ENCODE results near the gene GATA3. TPM values are rescaled to one million over a fixed set of nuclear protein-coding genes. Genes with fewer than 3 reads are reported as not detected.

Gene GATA3
- 4.0 to 5.2 TPM (median 4.9 TPM) in 5 replicates for total RNA-seq (2022; extraction: Qiagen RNA extraction)

DNA sequence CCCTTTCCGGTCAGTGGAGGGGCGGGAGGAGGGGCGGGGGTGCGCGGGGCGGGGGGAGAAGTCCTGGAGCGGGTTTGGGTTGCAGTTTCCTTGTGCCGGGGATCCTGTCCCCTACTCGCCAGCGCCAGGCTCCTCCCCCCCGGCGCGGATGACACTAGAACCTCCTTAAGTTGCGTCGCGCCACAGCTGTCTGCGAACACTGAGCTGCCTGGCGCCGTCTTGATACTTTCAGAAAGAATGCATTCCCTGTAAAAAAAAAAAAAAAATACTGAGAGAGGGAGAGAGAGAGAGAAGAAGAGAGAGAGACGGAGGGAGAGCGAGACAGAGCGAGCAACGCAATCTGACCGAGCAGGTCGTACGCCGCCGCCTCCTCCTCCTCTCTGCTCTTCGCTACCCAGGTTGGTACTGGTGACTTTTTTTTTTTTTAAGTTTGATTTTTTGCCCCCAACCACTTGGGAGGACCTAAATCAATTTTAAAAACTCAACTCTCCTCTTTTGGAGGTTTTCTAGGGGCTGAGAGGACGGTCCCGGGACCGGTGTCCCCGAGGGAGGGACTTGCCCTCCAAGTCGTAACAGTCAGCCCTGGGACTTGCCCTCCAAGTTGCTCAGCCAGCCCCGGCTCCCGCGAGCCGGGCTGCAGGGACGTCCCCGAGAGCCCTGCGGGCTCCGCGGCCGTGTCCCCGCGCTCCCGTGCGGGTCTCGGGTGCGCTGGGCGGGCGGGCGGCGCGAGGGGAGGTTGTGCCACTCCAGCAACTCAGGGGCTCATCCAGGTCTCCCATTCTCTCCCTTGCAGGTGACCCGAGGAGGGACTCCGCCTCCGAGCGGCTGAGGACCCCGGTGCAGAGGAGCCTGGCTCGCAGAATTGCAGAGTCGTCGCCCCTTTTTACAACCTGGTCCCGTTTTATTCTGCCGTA, at the start of gene GATA3:
TSS of gene GATA3 (plus strand) at position 195 of the 914 bp plus-strand sequence. CDS start 968 bp downstream, outside the sequence.

Other genes with a start within 250 kb of the GATA3 start
- gene TAF3, start 236.2 kb upstream of the GATA3 start, total RNA-seq (2022; extraction: Qiagen RNA extraction), result 6.7 to 8.3 TPM (median 7.2 TPM) in 5 replicates

All from A549 treated with Hydrocortisone at 1 μM for 4 hours (cell line).